AG09309 (cell line): Measurements from ENCODE around the gene MAGI2.

Experiments
- DNase-seq: peaks from one replicate; pipeline ENCODE4 v3.0.0-alpha.2; 2010; ENCODE audit warnings: low read depth
- H3K4me3 ChIP-seq: 2 replicates; pipeline ENCODE4 v1.5.1; 2011; ENCODE audit warnings: mild to moderate bottlenecking, low read depth, low read length, moderate library complexity; ENCODE audit not compliant: control insufficient read depth
- TF ChIP-seq, protein P1 (sequence below): IDR thresholded peaks from 2 replicates; pipeline ENCODE4 v1.5.1; 2011; ENCODE audit warnings: mild to moderate bottlenecking, low read depth, low read length, inconsistent platforms; ENCODE audit not compliant: insufficient read depth, control insufficient read depth; ENCODE audit errors: missing control alignments

The MAGI2 gene

DNA sequence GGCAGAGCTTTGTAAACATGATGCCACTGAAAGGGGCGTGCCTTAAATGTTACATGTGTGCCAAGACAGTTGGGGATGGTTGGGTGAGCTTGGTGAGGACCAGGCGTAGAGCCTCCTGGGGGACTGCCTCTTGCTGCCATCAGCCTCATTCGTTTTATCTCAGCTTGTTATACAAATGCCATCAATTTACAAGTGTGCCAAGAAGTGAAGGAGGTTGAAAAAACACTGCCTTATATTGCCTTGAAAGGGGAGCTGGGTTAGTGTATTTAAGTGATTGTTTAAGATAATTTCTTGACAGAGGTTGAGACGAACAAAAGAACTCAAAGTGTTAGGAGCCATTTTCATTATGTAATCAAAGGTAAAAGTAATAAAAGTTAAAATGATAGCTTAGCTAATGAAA, 1300.2 kb downstream of the MAGI2 start:
- no peak for DNase-seq
- TF ChIP-seq, protein P1, sequence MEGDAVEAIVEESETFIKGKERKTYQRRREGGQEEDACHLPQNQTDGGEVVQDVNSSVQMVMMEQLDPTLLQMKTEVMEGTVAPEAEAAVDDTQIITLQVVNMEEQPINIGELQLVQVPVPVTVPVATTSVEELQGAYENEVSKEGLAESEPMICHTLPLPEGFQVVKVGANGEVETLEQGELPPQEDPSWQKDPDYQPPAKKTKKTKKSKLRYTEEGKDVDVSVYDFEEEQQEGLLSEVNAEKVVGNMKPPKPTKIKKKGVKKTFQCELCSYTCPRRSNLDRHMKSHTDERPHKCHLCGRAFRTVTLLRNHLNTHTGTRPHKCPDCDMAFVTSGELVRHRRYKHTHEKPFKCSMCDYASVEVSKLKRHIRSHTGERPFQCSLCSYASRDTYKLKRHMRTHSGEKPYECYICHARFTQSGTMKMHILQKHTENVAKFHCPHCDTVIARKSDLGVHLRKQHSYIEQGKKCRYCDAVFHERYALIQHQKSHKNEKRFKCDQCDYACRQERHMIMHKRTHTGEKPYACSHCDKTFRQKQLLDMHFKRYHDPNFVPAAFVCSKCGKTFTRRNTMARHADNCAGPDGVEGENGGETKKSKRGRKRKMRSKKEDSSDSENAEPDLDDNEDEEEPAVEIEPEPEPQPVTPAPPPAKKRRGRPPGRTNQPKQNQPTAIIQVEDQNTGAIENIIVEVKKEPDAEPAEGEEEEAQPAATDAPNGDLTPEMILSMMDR = no peak
- H3K4me3 ChIP-seq = no peak overlapping the region

DNA sequence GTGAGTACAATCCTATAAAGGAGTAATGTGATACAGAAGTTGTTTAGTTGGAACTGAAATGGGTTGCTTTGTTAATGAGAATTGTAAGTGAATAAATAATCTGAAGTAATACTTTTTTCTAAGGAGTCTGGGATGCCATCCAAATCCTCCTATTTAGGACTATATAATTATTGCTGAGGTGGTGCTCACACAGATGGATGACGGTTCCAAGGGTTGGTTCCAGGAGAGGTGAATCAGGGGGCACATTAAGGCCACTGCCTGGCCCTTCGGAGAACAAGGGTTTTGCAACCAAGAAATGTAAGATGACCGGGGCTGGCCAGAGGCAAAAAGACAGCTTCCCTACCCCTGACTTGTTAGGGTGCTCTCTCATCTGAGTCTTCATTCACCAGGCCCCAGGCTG, 1302.2 kb downstream of the MAGI2 start:
- peak; percentile 85 for DNase-seq
- no peak overlapping the region for H3K4me3 ChIP-seq
- TF ChIP-seq, protein P1 = no peak

DNA sequence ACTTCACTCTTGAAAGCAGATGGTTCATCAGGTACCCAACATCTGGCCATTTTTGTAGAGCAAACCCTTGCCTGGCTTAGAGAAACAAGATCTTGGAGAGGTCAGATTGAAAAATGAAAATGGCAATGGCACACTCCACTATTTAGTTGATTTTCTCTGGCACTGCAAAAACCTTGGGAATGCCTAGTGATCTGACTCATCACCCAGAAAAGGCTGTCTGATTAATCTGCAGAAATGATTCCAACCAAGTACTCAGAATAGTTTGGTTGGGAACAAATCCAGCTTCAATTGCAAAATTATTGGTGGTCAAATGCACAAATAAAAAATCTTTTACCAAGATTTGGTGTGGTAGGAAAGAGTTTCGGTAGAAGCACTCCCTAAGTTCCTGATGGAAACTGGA, 1303.7 kb downstream of the MAGI2 start:
- TF ChIP-seq, protein P1 = no peak
- no peak overlapping the region for H3K4me3 ChIP-seq
- DNase-seq = peak; percentile 72

DNA sequence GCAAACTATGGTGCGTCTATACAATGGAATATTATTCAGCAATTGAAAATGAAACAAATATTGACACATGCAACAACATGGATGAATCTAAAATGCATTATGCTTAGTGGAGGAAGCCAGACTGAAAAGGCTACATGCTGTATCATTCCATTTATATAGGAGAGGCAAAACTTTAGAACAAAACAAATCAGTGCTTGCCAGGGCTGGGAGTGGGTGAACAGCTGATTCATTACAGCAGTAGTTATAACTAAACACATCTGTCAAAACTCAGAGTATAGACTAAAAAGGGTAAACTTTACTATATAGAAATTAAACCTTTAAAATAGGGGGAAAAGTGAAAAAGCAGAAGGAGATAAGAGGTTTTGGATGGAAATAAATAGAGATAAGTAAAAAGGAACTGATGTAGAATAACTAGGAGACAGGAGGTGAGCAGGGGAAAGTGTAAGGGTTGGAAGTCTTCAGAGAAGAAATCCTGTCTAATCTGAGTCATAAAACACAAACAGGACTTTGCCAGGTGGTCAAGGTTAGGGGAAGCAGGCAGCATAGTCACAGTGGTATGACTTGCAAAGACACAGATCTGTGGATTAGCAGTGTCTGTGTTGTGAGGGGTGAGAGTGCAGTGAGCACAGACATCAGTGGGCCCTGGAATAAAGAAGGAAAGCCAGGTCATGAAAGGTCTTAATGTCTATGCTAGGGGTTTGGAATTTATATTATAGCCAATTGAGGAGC, 1305.1 kb downstream of the MAGI2 start:
- no peak for DNase-seq
- H3K4me3 ChIP-seq = no peak overlapping the region
- TF ChIP-seq, protein P1 = no peak

DNA sequence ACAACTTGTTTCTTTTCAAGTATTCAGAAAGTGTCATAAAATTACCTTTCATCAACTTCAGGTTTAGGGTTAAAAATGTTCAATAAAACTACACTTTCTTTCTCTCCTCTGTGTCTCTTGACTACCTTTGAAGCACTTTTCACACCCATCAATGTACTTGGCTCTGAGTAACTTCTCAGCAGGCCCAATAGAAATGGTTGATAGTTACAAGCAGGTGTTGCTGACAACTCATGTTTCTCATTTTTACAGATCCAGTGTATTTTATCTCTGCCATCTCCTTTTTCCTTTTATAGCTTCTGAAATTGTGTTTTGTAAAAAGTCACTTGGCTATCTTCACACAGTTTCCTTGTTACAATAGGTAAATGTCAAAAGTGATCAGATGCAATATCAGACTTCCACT, 1306.9 kb downstream of the MAGI2 start:
- TF ChIP-seq, protein P1 = no peak
- no peak overlapping the region for H3K4me3 ChIP-seq
- DNase-seq = no peak

DNA sequence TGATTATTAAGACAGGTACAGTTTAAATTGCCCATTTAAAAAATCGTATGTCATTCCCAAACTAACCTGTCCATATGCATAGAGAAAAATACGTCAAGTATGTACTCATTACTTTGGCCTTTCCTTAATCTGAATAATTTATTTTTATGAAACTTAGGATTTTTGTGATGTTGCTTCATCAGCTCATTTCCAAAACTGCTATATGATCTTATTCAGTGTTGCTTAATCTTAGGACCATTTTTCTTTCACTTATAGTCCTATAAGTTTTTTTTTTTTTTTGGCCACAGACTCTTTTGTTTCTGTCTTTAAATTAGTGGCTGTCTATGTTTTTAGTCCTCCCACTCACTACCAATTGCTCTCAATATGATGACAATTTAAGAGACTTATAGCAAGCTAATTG, 1309.8 kb downstream of the MAGI2 start:
- no peak for DNase-seq
- TF ChIP-seq, protein P1 = no peak
- H3K4me3 ChIP-seq = no peak overlapping the region
